Measurements from ENCODE around the gene ZNF99.

- TF ChIP-seq CTCF (IDR thresholded peaks at IDR 0.05), result no peak
- TF ChIP-seq POLR2A (IDR thresholded peaks at IDR 0.05), result no peak
These were observed 50.3 kb downstream of the ZNF99 start for GRCh38 chr19:22733691-22734090.

All from uterus (tissue), 2 donors.